Activated T-helper 1 cell treated with Interleukin-2 at 50 U/mL for 16 hours (primary cell): ENCODE measurements around the gene KANK4.

Source experiments
- DNase-seq: peaks from one replicate; pipeline ENCODE4 v3.0.0-alpha.2; 2020; ENCODE audit warnings: low read depth

The KANK4 gene

DNA sequence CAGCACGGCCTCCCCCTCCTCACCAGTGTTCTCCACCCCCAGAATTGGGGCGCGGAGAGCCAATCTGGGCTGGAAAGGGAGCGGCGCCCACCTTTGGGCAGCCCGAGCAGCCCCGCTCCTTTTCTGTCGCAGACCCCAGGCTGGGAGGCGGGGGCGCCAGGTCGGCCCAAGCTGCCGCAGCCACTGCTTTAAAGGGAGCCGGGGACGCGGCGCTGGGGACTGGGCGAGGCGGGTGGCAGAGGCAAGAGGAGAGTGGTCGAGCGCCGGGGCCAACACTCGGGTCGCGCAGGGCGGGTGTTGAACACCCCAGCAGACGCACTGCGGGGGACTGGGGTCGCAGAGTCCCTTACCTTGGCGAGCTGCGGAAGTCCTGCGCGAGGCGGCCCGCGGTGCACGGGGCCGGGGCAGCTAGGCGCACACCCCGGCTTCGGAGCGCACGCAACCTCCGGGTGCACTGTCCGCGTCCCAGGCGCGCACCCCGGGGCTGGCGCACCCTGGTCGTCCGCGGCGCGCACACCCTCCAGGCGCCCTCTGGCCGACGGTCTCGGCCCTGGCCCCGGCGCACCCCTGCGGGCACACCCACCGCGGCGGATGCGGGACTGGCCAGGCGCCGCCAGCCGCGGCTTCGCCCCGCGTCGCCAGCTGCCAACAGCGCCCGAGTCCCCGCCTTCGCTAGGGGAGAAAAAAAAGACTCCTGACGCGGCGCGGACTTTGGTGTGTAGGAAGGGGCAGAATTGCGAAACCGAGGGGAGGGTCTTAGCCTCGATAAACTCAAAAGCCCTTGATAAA is at the start of gene KANK4:
Gene KANK4 (minus strand): TSS at position 679 of the 789 bp plus-strand sequence. CDS start 37,870 bp downstream, outside the sequence.
- DNase-seq: no peak

DNA sequence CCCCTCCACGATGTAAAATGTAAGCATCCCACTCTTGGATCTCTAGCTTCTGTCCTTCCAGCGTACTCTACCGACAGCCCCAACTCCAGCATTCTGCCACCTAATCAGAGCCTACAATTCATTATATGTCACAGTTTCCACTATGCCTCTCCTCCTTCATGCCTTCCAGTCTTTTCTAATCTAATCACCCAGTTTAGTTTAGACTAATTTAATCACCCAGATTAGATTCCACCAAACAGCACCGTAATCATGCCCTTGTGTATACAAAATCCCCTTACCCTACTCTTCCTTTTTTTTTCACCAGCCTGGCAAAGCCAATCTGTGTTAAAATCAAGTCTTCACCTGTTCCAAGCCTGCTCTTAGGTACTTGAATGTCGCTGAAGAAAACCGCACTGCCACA is 49.8 kb upstream of the KANK4 start:
- no peak for DNase-seq

DNA sequence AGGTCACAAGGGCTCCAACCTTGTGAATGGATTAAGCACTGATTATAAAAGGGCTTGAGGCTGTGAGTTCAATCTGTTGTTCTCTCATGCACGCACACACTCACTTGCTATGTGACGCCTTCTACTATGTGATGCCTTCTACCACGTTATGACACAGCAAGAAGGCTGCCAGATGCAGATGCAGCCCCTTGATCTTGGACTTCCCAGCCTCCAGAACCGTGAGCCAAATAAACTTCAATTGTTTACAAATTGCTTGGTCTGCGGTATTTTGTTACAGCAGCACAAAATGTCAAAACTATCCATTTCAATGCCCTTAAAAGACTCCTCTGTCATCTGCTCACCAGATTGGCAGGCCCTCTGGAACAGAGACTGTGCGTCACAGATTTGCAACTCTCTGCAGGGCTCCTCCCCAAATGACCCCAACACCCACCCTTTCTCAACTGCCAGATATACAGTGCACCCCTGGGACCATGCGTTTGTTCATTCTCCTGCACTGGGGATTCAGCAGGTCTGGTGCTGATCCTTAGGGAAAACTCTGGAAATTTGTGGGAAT is 47.8 kb upstream of the KANK4 start:
- no peak for DNase-seq

DNA sequence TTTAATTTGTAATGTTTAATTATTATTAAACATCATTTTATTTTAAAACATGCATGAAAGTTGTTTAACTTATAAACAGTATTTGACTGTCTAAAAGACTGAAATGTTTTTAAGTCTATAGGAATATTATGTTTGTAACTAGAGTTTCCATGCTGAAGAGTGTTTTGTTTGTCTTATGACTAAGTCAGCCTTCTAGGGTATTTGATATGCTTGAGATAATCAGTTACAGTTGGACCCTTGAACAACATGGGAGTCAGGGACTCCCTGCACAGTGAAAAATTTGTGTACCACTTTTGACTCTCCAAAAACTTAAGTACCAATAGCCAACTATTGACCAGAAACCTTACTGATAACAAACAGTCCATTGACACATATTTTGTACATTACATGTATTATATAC is 45.5 kb upstream of the KANK4 start:
- DNase-seq: no peak

DNA sequence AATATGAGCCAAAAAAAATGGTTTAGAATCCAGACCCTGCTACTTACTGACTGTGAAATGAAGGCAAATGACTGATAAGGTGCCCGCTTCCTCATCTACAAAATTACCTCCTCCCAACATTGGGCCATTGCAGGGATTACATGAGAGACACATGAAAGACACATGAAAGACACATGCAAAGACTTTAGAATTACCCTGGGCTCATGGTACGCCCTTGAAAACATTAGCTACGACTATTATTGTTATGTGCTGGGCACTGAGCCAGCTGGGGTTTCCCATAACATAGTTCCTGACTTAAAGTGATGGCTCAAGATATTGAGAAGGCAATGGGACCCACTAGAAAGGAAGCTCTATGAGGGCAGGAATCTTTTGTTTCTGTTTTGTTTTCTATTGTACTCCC is 43.7 kb upstream of the KANK4 start:
- no peak for DNase-seq

DNA sequence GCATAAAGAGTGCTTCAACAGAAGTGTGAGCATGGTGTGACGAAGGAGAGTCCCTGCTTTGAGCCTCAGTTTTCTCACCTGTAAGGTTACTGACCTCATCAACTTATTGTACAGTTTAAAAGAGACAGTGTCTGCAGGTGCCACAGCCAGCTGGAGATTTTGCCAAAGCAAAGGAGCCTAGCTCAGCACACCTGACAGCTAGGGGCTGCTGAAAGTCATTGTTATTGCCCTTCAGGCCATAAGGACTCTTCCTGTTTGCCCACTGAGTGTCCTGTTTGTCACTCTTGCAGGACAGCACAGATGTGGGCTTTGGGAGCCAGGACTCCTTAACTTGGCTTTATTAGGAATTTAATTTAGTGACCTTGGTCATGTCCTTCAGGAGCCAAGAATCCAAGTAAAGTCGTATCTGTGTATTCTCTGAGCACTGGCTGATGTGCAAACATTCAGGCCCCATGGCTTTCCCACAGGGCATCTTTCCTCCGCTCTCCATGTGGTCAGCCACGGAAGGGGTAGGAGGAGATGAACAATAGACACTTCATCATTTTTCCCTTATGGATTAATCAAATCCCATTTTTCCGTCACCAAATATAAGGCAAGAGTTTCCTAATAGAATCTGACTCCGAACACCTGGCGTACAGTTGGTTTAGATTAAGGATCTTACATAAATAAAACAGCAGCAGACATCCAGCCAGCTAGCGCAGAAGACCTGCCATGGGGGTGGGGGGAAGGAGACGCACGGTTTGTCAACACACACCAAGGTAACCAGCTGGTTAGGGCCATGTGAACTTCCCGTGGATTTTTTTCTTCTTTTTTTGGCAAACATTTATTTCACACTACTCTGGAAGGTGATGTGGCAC is 43.1 kb upstream of the KANK4 start:
- no peak for DNase-seq

DNA sequence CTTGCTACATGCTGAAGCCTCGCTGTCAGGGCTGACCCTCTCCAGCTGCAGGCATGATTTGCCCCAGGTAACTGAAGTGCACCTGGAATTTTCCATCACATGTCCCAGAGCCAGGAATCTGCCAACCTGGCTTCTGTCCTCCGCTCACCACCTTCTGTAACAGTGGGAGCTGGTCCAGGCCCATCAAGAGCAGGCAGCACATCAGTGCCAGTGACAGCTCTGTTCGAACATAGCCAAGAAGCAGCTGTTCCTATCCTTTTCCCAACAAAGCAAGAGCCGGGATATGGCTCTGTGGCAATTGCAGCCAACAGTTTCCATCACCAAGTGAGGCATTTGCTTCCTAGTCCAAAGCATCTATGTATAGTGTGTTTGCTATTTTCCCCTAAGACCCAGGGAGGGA is 42.2 kb upstream of the KANK4 start:
- no peak for DNase-seq

DNA sequence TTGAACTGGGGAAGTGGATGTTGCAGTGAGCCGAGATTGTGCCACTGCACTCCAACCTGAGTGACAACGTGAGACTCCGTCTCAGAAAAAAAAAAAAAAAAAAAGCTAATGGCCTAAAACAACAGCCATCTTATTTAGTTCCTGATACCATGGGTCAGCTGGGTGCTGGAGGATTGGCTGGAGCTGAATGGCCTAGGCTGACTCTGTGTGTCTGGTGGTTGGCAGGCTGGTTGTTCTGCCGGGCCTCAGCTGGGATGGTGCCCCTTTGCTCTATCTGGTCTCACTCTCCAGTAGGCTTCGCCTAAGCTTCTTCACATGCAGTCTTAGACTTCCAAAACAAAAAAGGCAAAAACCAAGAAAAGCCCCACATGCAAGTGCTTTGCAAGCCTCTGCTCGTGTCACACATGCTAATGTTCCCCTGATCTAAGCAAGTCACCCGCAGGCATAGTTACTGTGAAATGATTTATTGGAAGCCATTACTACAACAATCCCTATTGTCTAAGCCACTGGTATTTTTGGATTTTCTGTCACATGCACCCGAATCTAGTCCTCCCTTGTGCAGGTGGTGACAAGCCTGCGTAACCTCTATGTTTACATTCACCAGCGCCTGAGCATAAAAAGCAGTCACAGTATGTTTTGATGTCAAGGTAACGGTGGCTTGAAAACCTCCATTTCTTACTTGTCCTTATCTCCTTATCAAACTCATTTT is 39.6 kb upstream of the KANK4 start:
- no peak for DNase-seq

DNA sequence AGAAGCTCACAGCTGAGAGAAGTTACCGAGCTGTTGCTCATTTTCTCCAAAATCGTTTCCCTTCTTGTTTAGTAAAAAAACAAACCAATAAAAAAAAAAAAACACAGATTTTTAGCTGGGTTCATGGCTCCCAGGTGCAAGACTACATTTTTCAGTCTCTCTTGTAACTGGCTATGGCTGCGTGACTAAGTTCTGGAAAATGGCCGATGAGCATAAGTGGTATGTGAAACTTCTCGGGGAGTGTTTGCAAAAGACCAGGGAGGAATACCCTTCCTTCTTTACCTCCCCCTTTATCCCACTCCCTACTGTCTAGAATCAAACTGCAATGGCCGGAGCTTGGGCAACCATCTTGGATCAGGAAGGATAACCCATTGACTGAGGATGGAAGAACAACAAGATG is 38.7 kb upstream of the KANK4 start:
- no peak for DNase-seq

DNA sequence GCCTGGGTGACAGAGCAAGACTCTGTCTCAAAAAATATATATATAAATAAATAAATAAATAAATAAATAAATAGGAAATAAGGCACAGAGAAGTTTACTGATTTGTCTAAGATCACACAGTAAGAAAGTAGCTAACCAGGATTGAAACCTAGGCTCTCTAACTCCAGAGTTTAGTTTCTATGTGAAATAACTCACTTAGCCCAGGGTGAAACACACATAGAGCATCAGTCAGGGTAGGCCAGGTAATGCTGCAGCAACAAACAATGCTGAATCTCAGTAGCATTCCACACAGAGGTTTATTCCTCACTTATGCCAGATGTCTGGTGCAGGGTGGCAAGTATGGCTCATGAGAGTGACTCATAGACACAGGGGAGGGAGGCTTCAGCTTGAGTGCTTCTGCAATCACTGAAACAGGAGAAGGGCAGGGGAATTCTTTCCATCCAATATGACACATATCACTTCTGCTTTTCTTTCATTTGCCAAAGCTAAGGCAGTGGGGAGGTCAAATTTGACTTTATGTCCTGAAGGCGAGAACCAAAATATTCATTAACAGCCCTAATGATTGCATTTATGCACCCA is 37.1 kb upstream of the KANK4 start:
- no peak for DNase-seq

DNA sequence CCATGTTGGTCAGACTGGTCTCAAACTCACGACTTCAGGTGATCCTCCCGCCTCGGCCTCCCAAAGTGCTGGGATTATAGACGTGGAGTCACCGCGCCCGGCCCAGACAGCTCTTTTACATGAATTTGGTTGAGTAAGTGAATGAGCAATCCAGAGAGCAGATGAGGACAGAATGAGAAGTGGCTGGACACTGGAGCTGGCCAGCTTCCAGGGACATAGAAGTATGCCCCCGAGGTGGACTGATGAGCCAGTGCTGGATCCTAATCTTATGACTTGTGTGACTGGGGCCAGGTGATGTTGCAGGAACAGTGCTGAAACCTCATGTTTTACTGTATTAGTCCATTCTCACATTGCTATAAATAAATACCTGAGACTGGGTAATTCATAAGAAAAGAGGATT is 35.9 kb upstream of the KANK4 start:
- no peak for DNase-seq

DNA sequence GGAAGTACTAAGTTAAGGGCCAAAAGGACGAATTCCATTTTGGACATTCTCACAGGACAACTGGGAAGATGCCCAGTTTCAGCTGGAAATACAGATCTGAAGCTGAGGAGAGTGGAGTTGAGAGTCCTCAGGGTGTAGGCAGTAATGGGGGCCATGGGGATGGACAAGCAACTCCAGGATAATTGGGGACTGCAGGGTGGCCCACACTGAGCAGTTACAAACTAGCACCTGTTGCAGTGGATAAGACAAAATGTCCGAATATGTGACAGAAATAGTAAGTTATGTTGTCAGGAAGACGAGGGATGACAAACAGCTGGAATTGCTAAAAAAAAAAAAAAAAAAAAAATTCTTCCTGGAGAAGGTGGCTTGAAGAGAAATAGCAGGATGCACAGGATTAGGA is 34.6 kb upstream of the KANK4 start:
- DNase-seq: no peak

DNA sequence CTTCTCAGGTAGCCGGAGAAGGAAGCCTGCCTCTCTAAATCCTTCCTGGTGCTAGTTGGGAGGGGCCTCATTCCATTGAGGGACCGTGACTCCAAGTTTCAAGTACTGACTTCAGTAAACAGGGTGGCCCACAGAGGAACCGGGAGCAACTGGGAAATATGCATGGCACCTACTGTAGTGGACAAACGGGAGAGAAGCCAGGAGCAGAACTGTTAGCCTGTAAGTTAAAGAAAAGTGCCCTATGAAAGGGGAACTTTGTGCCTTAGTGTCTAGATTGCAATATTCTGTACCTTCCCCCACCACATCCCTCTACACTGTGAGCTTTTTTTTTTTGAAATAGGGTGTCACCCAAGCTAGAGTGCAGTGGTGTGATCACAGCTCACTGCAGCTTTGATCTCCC is 33.2 kb upstream of the KANK4 start:
- DNase-seq: no peak

DNA sequence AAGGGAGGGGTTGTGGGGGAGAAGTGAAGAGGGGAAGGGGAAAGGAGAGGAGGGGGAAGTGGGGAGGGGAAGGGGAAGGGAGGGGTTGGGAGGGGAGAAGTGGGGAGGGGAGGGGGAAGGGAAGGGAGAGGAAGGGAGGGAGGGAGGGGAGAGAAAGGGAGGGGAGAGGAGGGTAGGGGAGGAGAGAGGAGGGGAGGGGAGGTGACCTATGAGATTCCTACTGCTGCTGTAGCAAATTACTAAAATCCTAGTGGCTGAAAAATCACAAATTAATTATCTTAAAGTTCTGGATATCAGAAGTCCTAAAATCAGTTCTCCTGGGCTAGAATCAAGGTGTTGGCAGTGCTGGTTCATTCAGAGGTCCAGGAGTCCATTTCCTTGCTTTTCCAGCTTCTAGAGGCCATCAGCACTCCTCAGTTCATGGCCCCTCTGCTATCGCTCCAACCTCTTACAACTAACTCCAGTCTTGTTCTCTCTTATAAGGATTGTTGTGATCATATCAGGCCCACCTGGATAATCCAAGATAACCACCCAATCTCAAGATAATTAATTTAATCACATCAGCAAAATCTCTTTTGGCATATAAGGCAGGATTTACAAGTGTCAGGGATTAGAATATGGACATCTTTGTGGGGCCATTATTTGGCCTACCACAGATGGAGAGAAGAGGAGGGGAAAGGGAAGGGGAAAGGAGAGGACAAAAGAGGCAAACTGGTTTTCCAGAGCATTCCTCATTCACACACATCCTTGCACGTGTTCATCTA is 30.4 kb upstream of the KANK4 start:
- DNase-seq: no peak

DNA sequence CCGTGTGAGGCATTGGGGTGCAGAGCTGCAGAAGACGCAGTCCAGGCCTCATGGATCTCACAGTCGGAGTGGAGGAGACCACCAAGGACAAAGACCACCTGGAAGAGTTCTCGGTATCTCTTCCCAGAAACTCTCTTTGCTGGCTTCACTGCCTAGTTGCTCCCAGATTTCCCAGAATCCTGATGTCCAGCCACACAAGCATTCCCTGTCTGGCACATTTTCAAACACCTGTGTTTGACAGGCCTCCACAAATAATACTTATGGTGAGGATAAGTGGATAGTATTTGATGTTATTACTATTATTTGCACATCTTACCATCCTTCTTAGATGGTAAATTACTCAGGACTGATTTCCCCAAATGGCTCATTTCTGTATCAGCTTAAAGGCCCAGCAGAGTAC is 27.7 kb upstream of the KANK4 start:
- DNase-seq: no peak

DNA sequence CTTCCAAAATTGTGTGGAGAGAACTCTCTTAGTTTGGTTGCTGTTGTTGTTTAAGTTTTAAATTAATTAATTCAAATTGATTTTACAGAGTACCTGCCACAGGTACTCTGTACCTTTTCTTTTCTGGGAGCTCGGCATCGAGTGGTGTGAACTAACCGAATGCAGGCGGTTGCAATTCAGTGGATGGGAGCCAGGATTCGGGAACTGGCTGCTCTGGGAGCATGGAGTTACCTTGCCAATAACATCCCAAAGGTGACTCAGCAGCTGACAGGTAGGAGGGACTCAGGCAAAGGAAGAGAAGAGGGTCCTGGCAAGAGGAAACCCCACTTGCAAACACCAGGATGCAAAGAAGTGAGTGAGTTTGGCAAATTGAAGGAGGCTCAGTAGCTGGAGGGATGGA is 24.7 kb upstream of the KANK4 start:
- DNase-seq: no peak

DNA sequence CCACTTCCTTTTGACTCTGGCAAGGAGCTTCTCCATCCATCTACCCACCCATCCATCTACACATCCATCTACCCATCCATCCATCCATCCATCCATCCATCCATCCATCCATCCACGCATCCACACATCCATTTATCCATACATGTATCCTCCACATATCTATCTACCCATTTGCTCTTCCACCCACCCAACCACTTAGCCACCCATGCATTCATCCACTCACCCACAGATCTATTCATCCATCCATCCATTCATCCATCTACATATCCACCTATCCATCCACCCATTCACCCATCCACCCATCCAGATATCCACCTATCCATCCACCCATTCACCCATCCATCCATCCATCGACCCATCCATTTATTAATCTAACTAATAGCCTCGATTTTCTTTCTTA is 23.0 kb upstream of the KANK4 start:
- no peak for DNase-seq

DNA sequence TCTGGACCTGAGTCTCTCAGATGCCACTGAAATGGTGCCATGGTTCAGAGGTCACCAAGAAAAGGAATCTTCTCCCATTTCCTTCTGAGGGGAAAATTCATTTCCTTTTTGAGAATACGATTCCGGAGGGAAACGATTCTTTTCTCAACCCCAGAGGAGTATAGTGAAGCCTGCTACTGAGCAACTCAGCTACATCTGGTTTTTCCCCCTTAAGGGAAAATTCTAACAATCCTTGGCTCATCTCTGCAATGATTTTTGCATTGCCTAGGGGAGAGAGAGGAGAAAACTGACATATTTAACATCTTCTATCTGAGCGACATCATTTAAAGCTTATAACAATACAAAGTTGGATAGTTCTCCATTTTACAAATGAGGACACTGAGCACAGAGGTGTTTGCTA is 22.4 kb upstream of the KANK4 start:
- DNase-seq: no peak

DNA sequence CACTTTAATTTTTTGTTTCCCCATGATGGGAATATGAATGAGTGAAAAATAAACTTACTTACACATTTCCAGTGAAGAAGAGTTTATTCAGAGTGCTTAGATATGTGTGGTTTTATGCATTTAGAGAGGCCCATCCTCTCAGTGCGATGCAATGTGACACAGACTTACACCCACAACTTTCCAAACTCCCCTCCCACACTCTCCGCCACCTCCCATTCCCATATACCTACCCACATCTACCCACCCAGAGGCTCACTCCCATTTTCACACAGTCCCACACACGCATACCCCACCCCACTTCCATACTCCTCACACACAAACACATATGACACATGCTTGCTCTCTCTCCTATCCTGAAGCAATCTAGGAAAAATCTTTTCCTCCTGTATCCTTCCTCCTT is 21.9 kb upstream of the KANK4 start:
- no peak for DNase-seq

DNA sequence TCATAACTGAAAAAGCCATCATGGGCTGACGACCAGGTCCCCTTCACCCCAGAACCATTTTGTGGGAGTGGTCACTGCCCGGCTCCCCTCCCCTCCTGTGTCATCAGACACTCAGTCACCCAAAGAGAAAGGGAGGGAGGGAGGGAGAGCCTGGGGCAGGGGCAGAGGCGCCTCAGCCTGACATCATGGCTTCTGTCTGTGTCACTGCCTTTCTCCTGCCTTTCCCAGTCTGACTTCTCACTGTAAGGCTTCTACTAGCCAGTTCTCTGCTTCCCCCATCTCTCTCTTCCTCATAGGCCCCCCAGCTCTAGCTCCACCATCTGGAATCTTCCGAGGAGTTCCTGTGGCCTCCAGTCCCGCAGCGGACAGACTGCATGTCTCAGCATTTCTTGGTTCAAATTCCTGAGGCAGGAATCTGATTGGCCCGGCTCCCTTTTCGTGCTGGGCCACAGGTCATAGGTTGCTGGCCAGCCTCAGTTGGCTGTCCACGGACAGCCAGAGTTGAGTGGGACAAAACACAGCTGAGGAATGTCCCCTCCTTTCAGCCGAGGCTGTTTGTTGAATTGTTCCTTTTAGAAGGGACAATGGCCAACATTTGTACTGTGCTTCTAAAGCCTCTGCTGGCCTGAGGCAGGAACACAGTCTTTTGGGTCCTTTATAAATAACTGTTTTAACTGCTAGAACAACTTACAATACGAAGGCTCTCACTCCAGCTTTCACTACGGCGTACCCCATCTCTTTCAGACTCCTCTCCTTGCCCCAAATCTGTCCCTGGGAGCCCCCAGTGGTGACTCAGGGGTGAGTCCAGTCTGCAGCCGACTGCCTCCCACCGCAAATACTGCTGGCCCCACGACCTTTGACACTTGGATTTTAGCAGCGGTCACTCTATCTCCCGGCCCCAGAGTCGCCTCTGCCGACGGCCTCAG is 18.7 kb upstream of the KANK4 start:
- no peak for DNase-seq
